HepG2 (cell line): Measurements from ENCODE around the gene METAP1D. TPM values are rescaled to one million over a fixed set of nuclear protein-coding genes. Genes with fewer than 3 reads are reported as not detected.
A peak's percentile ranks its signal among the peaks of the same experiment; 100 is the strongest.

ENCODE experiments used
- ATAC-seq: fragments of 200-7000 bp; cut with Tn5 transposase; 3 replicates; pipeline ENCODE4 v1.9.1; 2020; ENCODE audit warnings: mild to moderate bottlenecking, moderate library complexity
- BruUV-seq: library from RNA; stranded (reverse); fragments of 400-500 nt; replicated peaks from 2 replicates; lab custom pipeline; 2021; lab: Mats Ljungman, UMichigan
- CTCF ChIA-PET: fragments of 300-600 bp; formaldehyde crosslinking; extraction: SDS; loops from one replicate; lab custom pipeline; 2021; ENCODE audit warnings: low total read pairs, inconsistent platforms, low intra/inter-chr PET ratio; lab: Yijun Ruan, JAX
- POLR2A ChIA-PET: fragments of 350-600 bp; sonication (Branson Sonifier 250); formaldehyde crosslinking; loops from one replicate; lab custom pipeline; 2020; ENCODE audit warnings: antibody characterized with exemption, inconsistent platforms; lab: Yijun Ruan, JAX
- DNase-seq: peaks from one replicate; pipeline ENCODE4 v3.0.0-alpha.2; 2015; ENCODE audit warnings: low spot score
- FAIRE-seq: peaks from 3 replicates; lab custom pipeline; 2011; peaks lifted over from hg19 to GRCh38; lab: Jason Lieb, UNC
- H2AFZ ChIP-seq: one replicate; pipeline ENCODE4 v1.6.1; 2011; ENCODE audit warnings: low read length, inconsistent platforms
- H3K27ac ChIP-seq: fragments of 300-600 bp; 3 replicates; pipeline ENCODE4 v1.8.0; 2011; ENCODE audit warnings: mixed run types, mild to moderate bottlenecking, mixed read lengths, low read length, inconsistent platforms; ENCODE audit not compliant: insufficient read depth; ENCODE audit errors: extremely low read length
- H3K27me3 ChIP-seq, 2 experiments: fragments of 200-600 bp in 1 of 2; 2 replicates in 1 of 2; 3 replicates in 1 of 2; pipeline versions ENCODE4 v1.6.0 to v1.8.0; 2011; ENCODE audit warnings: low read length in 2 of 2, mild to moderate bottlenecking in 2 of 2, moderate library complexity in 2 of 2, inconsistent platforms in 1 of 2; ENCODE audit not compliant: insufficient read depth in 2 of 2, control insufficient read depth in 1 of 2
- H3K36me3 ChIP-seq, 2 experiments: fragments of 200-600 bp in 1 of 2; replicated peaks in 1 of 2; 2 replicates in 1 of 2; 3 replicates in 1 of 2; pipeline versions ENCODE4 v1.5.1 to v1.8.0; 2011; ENCODE audit warnings: low read length in 2 of 2, inconsistent platforms in 1 of 2; ENCODE audit not compliant: insufficient read depth in 2 of 2, control insufficient read depth in 1 of 2
- H3K4me1 ChIP-seq: 2 replicates; pipeline ENCODE4 v1.5.1; 2012; ENCODE audit warnings: low read length, inconsistent platforms; ENCODE audit not compliant: insufficient read depth
- H3K4me2 ChIP-seq: 2 replicates; pipeline ENCODE4 v1.6.0; 2011; ENCODE audit warnings: low read depth, low read length, inconsistent platforms
- H3K4me3 ChIP-seq, 3 experiments: fragments of 200-600 bp in 1 of 3; sonication (generic), shearing (Covaris generic) in 1 of 3; replicated peaks in 1 of 3; 2 replicates each; pipeline ENCODE4 v1.5.1; 2011 to 2016; ENCODE audit warnings: low read length in 3 of 3, inconsistent platforms in 2 of 3, low read depth in 2 of 3, mild to moderate bottlenecking in 2 of 3, control low read depth in 1 of 3, mixed read lengths in 1 of 3; ENCODE audit not compliant: insufficient read depth in 1 of 3
- H3K79me2 ChIP-seq: one replicate; pipeline ENCODE4 v1.6.1; 2011; ENCODE audit warnings: low read length, inconsistent platforms; ENCODE audit not compliant: insufficient read depth
- H3K9ac ChIP-seq: 2 replicates; pipeline ENCODE4 v1.6.0; 2011; ENCODE audit warnings: mild to moderate bottlenecking, low read depth, low read length, inconsistent platforms; ENCODE audit not compliant: insufficient read depth
- H3K9me3 ChIP-seq: 2 replicates; pipeline ENCODE4 v1.5.1; 2012; ENCODE audit warnings: mild to moderate bottlenecking, low read length
- H4K20me1 ChIP-seq: 2 replicates; pipeline ENCODE4 v1.6.0; 2011; ENCODE audit warnings: inconsistent platforms, mild to moderate bottlenecking, low read length, moderate library complexity; ENCODE audit not compliant: insufficient read depth
- CTCF ChIP-seq: sonication (generic); formaldehyde crosslinking; IDR thresholded peaks from 2 replicates; pipeline ENCODE4 v1.5.0; 2020; ENCODE audit warnings: mild to moderate bottlenecking, missing genetic modification reagents, moderate library complexity
- NCOA2 ChIP-seq: sonication (generic); formaldehyde crosslinking; IDR thresholded peaks from 2 replicates; pipeline ENCODE4 v1.8.0; 2022; ENCODE audit warnings: inconsistent platforms
- RAD21 ChIP-seq: fragments of 450-650 bp; formaldehyde crosslinking; IDR thresholded peaks from 2 replicates; pipeline ENCODE4 v1.5.0; 2020; ENCODE audit warnings: mild to moderate bottlenecking
- SMC3 ChIP-seq: IDR thresholded peaks from 2 replicates; pipeline ENCODE4 v1.6.1; 2011; ENCODE audit warnings: low read length, improper control_type of control experiment
- STAG1 ChIP-seq: sonication (generic); formaldehyde crosslinking; IDR thresholded peaks from 2 replicates; pipeline ENCODE4 v1.4.0; 2020; ENCODE audit warnings: missing genetic modification reagents
- U2AF2 ChIP-seq: fragments of 200-400 bp; formaldehyde crosslinking; IDR thresholded peaks from 2 replicates; pipeline ENCODE4 v1.6.1; 2017; ENCODE audit warnings: low read depth, mild to moderate bottlenecking, low read length
- ZSCAN29 ChIP-seq: sonication (generic); formaldehyde crosslinking; conservative IDR thresholded peaks from 2 replicates; pipeline ENCODE4 v1.4.0; 2020; ENCODE audit warnings: mild to moderate bottlenecking, missing genetic modification reagents
- WGBS: methylation state at CpG from one replicate; pipeline ENCODE4 v1.1.6; 2017; ENCODE audit warnings: low lambda C conversion rate; 5-methylcytosine and 5-hydroxymethylcytosine counted together
- in situ Hi-C: cut with HindIII; loops from 2 replicates; pipeline ENCODE4 v1.10.0; 2017; ENCODE audit warnings: low pct_unique_long_range_greater_than_20kb; ENCODE audit not compliant: extremely low pct_ligation_motif_present
- intact Hi-C: fragments of 100-400 bp; cut with micrococcal nuclease; formaldehyde crosslinking; loops from one replicate; pipeline ENCODE4 v1.10.0; 2022; ENCODE audit not compliant: unreplicated experiment
- polyA plus RNA-seq, 8 experiments: library from polyadenylated mRNA; depleted of rRNA in 3 of 8; stranded (reverse) in 7 of 8; unstranded in 1 of 8; fragments of >200 nt; fragmentation: Illumina TruSeq in 4 of 8; extraction: Trizol in 4 of 8; gene quantifications; 2 replicates each; pipeline versions ENCODE4 v1.2.1 to v1.2.3, GENCODE V29; 2011 to 2016; ENCODE audit warnings: low read depth in 4 of 8, missing spikeins in 1 of 8, mixed read lengths in 1 of 8; ENCODE audit not compliant: insufficient read depth in 1 of 8
- total RNA-seq, 5 experiments: library from RNA; depleted of rRNA; stranded (reverse); fragments of >200 nt; fragmentation: Illumina TruSeq; extraction: Trizol; gene quantifications; 2 replicates each; pipeline ENCODE4 v1.2.3, GENCODE V29; 2016; ENCODE audit warnings: low read depth in 1 of 5

Gene METAP1D
- total and polyA plus RNA-seq, 2 of the 13 experiments (the other 11 are each of a cell fraction or from before 2014, with no cell fraction given) = 14.7 to 21.6 TPM

GRCh38 chr2:172113617-172114016, 113.9 kb downstream of the METAP1D start:
- peaks cover under 1 to 7% of the 10 kb centered on the region in 2 experiments; a peak in 2 of 5 replicates for H3K27me3 ChIP-seq
- ATAC-seq = peak; percentile 52
- no peak overlapping the region for H3K27ac ChIP-seq
- no peak overlapping the region for H3K9ac ChIP-seq
- POLR2A ChIA-PET = no interaction called here
- peak; percentile 60 for DNase-seq
- no peak overlapping the region for H3K4me3 ChIP-seq
- no peaks in the 10 kb centered on the region for H4K20me1 ChIP-seq
- H2AFZ ChIP-seq = no peak overlapping the region
- H3K4me2 ChIP-seq = no peak overlapping the region
- 7% methylated on average over 2 of the region's 2 CpGs for WGBS
- in situ Hi-C loops = no loop called here
- FAIRE-seq = no peak
- no TSS peak for BruUV-seq
- intact Hi-C loops = loop anchor here (2.0 kb wide), 1 partner anchor 515 kb away; no protein-coding TSS in a partner anchor
- TF ChIP-seq NCOA2 (CRISPR knock-in tag) (no peak), CTCF (CRISPR knock-in tag) (peak; percentile 81), ZSCAN29 (CRISPR knock-in tag) (no peak), SMC3 (peak; percentile 34; the same call in 1 of the 2 replicates), U2AF2 (0 out of 2 replicates have a peak, but pooled peaks have one; percentile 18), RAD21 (CRISPR knock-in tag) (peak; percentile 17; the same call in 1 of the 2 replicates), STAG1 (peak; percentile 91)
- H3K4me1 ChIP-seq = peaks cover 31% of the 10 kb centered on the region
- no peaks in the 10 kb centered on the region for H3K79me2 ChIP-seq
- H3K36me3 ChIP-seq = no peaks in the 10 kb centered on the region
- CTCF ChIA-PET = interaction anchor here (1.5 to 1.7 kb wide), 2 partner anchors 407 to 410 kb away, joined by 7 to 8 read pairs; no protein-coding TSS in a partner anchor
- H3K9me3 ChIP-seq = no peaks in the 10 kb centered on the region
